Natural killer cell treated with Interleukin-12 subunit alpha and Interleukin-12 subunit beta and Interleukin-15 and Interleukin-18, amount 100 ng/mL, for 72 hours (primary cell): Measurements from ENCODE around the gene SHROOM4. TPM values are rescaled to one million over a fixed set of nuclear protein-coding genes. Genes with fewer than 3 reads are reported as not detected.

ENCODE experiments used
- ATAC-seq, 2 donors: fragments of 150-1000 bp; cut with Tn5 transposase in 1 of 2; sonication (Bioruptor Pico), chemical (Tn5 transposase) in 1 of 2; 2 replicates each; pipeline ENCODE4 v1.10.0; 2021
- DNase-seq: peaks from one replicate; pipeline ENCODE4 v3.0.0; 2022; ENCODE audit warnings: low spot score
- H3K27ac Mint-ChIP-seq, 2 donors: 1 replicate in 1 of 2; 2 replicates in 1 of 2; pipeline ENCODE4 v1.8.0; 2022; ENCODE audit warnings: mixed read lengths in 2 of 2, mild to moderate bottlenecking in 1 of 2, moderate library complexity in 1 of 2
- H3K27me3 Mint-ChIP-seq, 2 donors: 1 replicate in 1 of 2; 2 replicates in 1 of 2; pipeline ENCODE4 v1.8.0; 2022; ENCODE audit warnings: mixed read lengths in 2 of 2
- H3K36me3 Mint-ChIP-seq: one replicate; pipeline ENCODE4 v1.8.0; 2022; ENCODE audit warnings: mixed read lengths
- H3K4me1 Mint-ChIP-seq, 2 donors: 1 replicate in 1 of 2; 2 replicates in 1 of 2; pipeline ENCODE4 v1.8.0; 2022; ENCODE audit warnings: low read depth in 2 of 2, mixed read lengths in 2 of 2, mild to moderate bottlenecking in 1 of 2
- H3K4me3 Mint-ChIP-seq: one replicate; pipeline ENCODE4 v1.8.0; 2022; ENCODE audit warnings: mixed read lengths
- H3K9me3 Mint-ChIP-seq: 2 replicates; pipeline ENCODE4 v1.8.0; 2022; ENCODE audit warnings: mixed read lengths
- total RNA-seq, 2 donors: library from RNA; stranded (reverse); gene quantifications; one replicate each; pipeline ENCODE4 v1.2.3, GENCODE V29; 2022

SHROOM4 gene
- total RNA-seq, 2 donors from 2014 or later = not detected

DNA sequence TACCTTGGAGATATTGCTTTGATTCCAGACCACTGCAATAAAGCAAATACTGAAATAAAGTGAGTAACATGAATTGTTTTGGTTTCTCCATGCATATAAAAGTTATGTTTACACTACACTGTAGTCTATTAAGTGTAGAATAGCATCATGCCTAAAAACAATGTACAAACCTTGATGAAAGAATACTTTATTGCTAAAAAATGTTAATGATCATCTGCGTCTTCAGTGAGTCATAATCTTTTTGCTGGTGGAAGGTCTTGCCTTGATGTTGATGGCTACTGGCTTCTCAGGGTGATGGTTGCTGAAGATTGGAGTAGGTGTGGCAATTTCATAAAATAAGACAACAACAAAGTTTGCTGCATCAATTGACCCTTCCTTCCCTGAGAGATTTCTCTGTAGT is 145.1 kb downstream of the SHROOM4 start:
- Mint-ChIP-seq H3K27me3 (peaks cover 21 to 27% of the 10 kb centered on the region in 2 donors), H3K27ac (no peak overlapping the region)
- no peak for ATAC-seq

GRCh38 chrX:50648156-50648555 is 165.8 kb downstream of the SHROOM4 start:
- H3K4me1 Mint-ChIP-seq = no peaks in the 10 kb centered on the region
- ATAC-seq (no peak), DNase-seq (no peak)
- H3K27ac Mint-ChIP-seq = no peak overlapping the region
- H3K4me3 Mint-ChIP-seq = no peak overlapping the region
- H3K27me3 Mint-ChIP-seq = peaks cover 0 to 10% of the 10 kb centered on the region in 2 donors
- H3K9me3 Mint-ChIP-seq = no peaks in the 10 kb centered on the region
- no peaks in the 10 kb centered on the region for H3K36me3 Mint-ChIP-seq

More for the DNA sequence above, 145.1 kb downstream of the SHROOM4 start:
- H3K4me3 Mint-ChIP-seq = no peak overlapping the region
- H3K36me3 Mint-ChIP-seq = no peaks in the 10 kb centered on the region
- no peaks in the 10 kb centered on the region for H3K4me1 Mint-ChIP-seq
- no peaks in the 10 kb centered on the region for H3K9me3 Mint-ChIP-seq
- DNase-seq = no peak

GRCh38 chrX:50644496-50644895 is 169.5 kb downstream of the SHROOM4 start:
- no peak overlapping the region for H3K4me3 Mint-ChIP-seq
- H3K4me1 Mint-ChIP-seq = no peaks in the 10 kb centered on the region
- DNase-seq (no peak), ATAC-seq (no peak)
- no peak overlapping the region for H3K27ac Mint-ChIP-seq
- H3K27me3 Mint-ChIP-seq = peaks cover 0 to 11% of the 10 kb centered on the region in 2 donors
- H3K36me3 Mint-ChIP-seq = no peaks in the 10 kb centered on the region
- H3K9me3 Mint-ChIP-seq = no peaks in the 10 kb centered on the region

GRCh38 chrX:50643525-50644137 is 170.4 kb downstream of the SHROOM4 start:
- H3K4me3 Mint-ChIP-seq = no peak overlapping the region
- no peaks in the 10 kb centered on the region for H3K36me3 Mint-ChIP-seq
- DNase-seq = no peak
- no peak overlapping the region for H3K27ac Mint-ChIP-seq
- peaks cover 0 to 11% of the 10 kb centered on the region in 2 donors for H3K27me3 Mint-ChIP-seq
- no peak for ATAC-seq
- H3K9me3 Mint-ChIP-seq = no peaks in the 10 kb centered on the region
- H3K4me1 Mint-ChIP-seq = peaks cover 0 to 4% of the 10 kb centered on the region in 2 donors

DNA sequence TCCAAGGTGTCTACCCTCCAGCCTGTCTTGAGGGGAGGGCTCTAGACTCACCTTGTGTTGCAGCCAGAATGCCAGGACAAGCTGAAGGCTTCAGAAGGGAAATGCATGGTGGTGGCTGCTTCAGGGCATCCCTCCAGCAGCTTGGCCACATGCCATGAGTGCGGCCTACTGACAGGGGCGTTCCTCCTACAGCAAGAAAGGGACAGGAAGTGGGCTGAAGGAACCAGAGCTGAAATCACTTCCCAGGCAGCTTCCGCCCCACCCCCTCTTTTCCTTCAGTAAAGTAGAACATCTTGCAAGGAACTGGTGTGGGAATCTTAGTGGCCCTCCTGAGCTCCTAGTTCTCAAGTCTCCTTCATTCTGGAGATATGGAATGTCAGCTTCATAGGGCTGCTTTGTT is 175.9 kb downstream of the SHROOM4 start:
- H3K4me3 Mint-ChIP-seq = no peak overlapping the region
- H3K27me3 Mint-ChIP-seq = peaks cover 0 to 4% of the 10 kb centered on the region in 2 donors
- ATAC-seq = no peak
- H3K9me3 Mint-ChIP-seq = no peaks in the 10 kb centered on the region
- no peaks in the 10 kb centered on the region for H3K36me3 Mint-ChIP-seq
- H3K27ac Mint-ChIP-seq = no peak overlapping the region
- no peak for DNase-seq
- peaks cover 6% of the 10 kb centered on the region in 2 donors for H3K4me1 Mint-ChIP-seq

- Mint-ChIP-seq H3K27me3 (peaks cover 0 to 3% of the 10 kb centered on the region in 2 donors), H3K9me3 (no peaks in the 10 kb centered on the region), H3K4me1 (peaks cover 6% of the 10 kb centered on the region in 2 donors), H3K27ac (no peak overlapping the region), H3K36me3 (no peaks in the 10 kb centered on the region), H3K4me3 (no peak overlapping the region)
- ATAC-seq = no peak
- no peak for DNase-seq
Observed at GRCh38 chrX:50635817-50636365, 178.1 kb downstream of the SHROOM4 start.

DNA sequence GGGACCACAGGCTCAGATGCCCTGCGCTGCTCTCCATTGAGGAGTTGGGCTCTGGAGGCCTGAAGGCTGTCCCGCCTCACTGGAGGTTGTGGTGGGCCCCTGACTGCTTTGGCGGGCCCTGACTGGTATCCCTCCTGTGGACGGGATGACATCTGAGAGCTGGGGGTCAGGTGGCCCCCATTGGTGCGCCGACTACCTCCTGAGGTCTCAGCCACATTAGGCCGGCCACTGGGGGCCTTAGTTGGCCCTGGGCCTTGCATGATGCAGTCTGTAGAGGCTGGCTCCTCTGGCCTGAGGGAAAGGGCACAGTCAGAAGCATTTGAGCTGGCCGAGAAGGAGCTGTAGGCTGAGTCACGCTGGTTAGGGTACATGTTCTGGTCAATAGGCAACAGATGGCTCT is 178.8 kb downstream of the SHROOM4 start:
- H3K4me3 Mint-ChIP-seq = no peak overlapping the region

GRCh38 chrX:50629774-50630173 is 184.2 kb downstream of the SHROOM4 start:
- no peak for DNase-seq
- no peak for ATAC-seq
- Mint-ChIP-seq H3K36me3 (no peaks in the 10 kb centered on the region), H3K9me3 (no peaks in the 10 kb centered on the region), H3K4me1 (no peaks in the 10 kb centered on the region), H3K27me3 (peaks cover 0 to 11% of the 10 kb centered on the region in 2 donors), H3K27ac (no peak overlapping the region), H3K4me3 (no peak overlapping the region)

More for the DNA sequence above, 178.8 kb downstream of the SHROOM4 start:
- Mint-ChIP-seq H3K4me1 (peaks cover 6% of the 10 kb centered on the region in 2 donors), H3K27me3 (peaks cover 0 to 3% of the 10 kb centered on the region in 2 donors), H3K27ac (no peak overlapping the region), H3K36me3 (no peaks in the 10 kb centered on the region), H3K9me3 (no peaks in the 10 kb centered on the region)
- no peak for DNase-seq
- no peak for ATAC-seq

DNA sequence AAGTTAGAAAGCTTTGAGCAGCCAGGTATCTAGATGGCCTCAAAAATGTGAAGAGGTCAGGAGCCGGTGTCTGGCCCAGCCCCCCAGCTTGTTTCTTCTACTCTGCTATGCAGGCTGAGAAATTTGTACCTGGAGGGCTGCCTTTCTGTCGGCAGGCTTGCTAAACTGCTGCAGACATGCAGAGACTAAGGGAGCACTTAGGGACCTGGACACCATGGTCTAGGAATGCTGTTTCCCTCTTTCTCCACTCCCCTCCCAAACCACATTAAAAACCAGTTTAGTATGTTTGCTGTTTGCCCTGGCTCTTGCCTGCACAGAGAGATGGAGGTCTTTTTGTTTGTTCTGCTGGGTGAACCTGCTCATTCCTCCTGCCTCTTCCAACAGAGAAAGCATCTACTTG is 186.3 kb downstream of the SHROOM4 start:
- Mint-ChIP-seq H3K27ac (no peak overlapping the region), H3K36me3 (no peaks in the 10 kb centered on the region), H3K27me3 (peaks cover 5 to 14% of the 10 kb centered on the region in 2 donors), H3K9me3 (no peaks in the 10 kb centered on the region), H3K4me1 (no peaks in the 10 kb centered on the region), H3K4me3 (no peak overlapping the region)
- no peak for DNase-seq
- no peak for ATAC-seq

- Mint-ChIP-seq H3K27me3 (peaks cover 5 to 19% of the 10 kb centered on the region in 2 donors), H3K4me3 (no peak overlapping the region), H3K27ac (no peak overlapping the region), H3K36me3 (no peaks in the 10 kb centered on the region), H3K9me3 (no peaks in the 10 kb centered on the region), H3K4me1 (no peaks in the 10 kb centered on the region)
- ATAC-seq (no peak), DNase-seq (no peak)
Observed at GRCh38 chrX:50626432-50626831, 187.6 kb downstream of the SHROOM4 start.

GRCh38 chrX:50622751-50623150 is 191.2 kb downstream of the SHROOM4 start:
- ATAC-seq (no peak), DNase-seq (no peak)
- Mint-ChIP-seq H3K9me3 (no peaks in the 10 kb centered on the region), H3K4me3 (no peak overlapping the region), H3K27ac (no peak overlapping the region), H3K36me3 (no peaks in the 10 kb centered on the region), H3K27me3 (peaks cover 5 to 24% of the 10 kb centered on the region in 2 donors), H3K4me1 (no peaks in the 10 kb centered on the region)

DNA sequence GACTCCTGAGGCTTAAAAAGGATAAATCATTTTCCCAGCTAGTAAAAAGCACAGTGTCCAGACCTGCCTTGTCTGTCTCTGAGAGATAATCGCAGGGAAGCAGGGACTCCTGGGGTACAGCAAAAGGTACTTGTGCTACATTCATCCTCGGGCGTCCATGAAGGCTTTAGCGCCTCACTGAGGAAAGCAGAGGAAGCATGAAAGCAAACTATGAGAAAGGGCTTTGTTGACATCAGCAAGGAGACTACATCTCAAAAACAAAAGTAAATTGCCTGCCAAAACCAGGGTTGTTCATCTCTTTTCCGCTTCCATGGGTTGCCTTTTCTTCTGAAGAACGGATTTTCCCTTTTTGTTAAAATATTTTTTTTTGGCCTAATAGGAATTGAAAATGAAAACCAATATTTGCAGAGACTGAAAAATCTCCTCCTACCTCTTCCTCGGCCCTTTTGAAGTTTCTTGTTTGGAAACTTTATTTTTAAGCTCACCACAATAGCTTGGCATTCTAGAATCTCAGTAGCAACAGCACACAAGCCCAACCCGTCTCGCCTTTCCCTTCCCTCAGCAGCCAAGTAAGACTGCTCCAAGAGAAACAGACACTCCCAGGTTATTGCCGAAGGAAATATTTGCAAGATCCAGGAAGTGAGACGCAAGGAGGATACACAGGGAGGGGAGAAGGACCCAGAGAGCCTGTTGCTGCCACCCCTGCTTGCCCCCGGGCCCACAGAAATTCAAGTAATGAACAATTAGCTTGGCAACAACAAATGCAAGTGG is 195.0 kb downstream of the SHROOM4 start:
- H3K4me1 Mint-ChIP-seq = no peaks in the 10 kb centered on the region
- H3K9me3 Mint-ChIP-seq = no peaks in the 10 kb centered on the region
- H3K4me3 Mint-ChIP-seq = no peak overlapping the region
- DNase-seq = no peak
- no peak overlapping the region for H3K27ac Mint-ChIP-seq
- no peaks in the 10 kb centered on the region for H3K36me3 Mint-ChIP-seq
- ATAC-seq = no peak
- H3K27me3 Mint-ChIP-seq = peaks cover 7 to 30% of the 10 kb centered on the region in 2 donors

DNA sequence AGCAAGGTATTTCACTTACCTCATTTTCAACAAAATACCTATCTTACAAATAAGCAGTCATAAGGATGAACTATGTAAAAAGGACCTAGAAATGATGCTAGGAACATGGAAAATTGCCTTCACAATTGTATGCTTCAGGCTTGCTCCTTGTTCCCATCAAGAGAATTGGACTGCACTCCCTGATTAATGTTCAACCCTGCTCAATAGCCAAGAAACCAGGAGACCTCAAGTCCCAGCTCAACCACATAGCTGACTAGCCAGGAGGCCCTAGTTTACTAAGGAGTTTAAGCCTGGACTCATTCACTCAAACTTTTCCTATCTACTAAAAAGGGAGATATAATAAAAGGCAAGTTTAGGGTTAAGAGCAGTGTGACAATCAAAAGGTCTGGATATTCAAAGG is 196.8 kb downstream of the SHROOM4 start:
- Mint-ChIP-seq H3K9me3 (no peaks in the 10 kb centered on the region), H3K36me3 (no peaks in the 10 kb centered on the region), H3K27ac (no peak overlapping the region), H3K4me1 (no peaks in the 10 kb centered on the region), H3K4me3 (no peak overlapping the region), H3K27me3 (peaks cover 12 to 34% of the 10 kb centered on the region in 2 donors)
- no peak for ATAC-seq
- no peak for DNase-seq

GRCh38 chrX:50615570-50616158 is 198.3 kb downstream of the SHROOM4 start:
- Mint-ChIP-seq H3K27ac (peak overlapping the region in 1 of 2 donors; percentile 9), H3K4me1 (no peaks in the 10 kb centered on the region), H3K27me3 (peaks cover 12 to 30% of the 10 kb centered on the region in 2 donors), H3K4me3 (no peak overlapping the region), H3K9me3 (no peaks in the 10 kb centered on the region), H3K36me3 (no peaks in the 10 kb centered on the region)
- DNase-seq = no peak
- no peak for ATAC-seq
